HepG2 (cell line): ENCODE results near the gene NACC2. TPM values are rescaled to one million over a fixed set of nuclear protein-coding genes. Genes with fewer than 3 reads are reported as not detected.

Experiments
- ATM ChIP-seq: fragments of 450-650 bp; IDR thresholded peaks from 2 replicates; pipeline ENCODE4 v1.7.1; 2017; ENCODE audit warnings: mild to moderate bottlenecking, borderline replicate concordance
- GATAD1 ChIP-seq: IDR thresholded peaks from 2 replicates; pipeline ENCODE4 v1.6.1; 2016; ENCODE audit warnings: missing genetic modification reagents, missing compliant biosample characterization
- MBNL3 ChIP-seq: fragments of 250-450 bp; sonication (Bioruptor Pico); conservative IDR thresholded peaks from 2 replicates; pipeline ENCODE4 v1.8.0; 2022; ENCODE audit warnings: mild to moderate bottlenecking, inconsistent platforms
- MTF2 ChIP-seq: sonication (generic); formaldehyde crosslinking; IDR thresholded peaks from 2 replicates; pipeline ENCODE4 v1.5.0; 2020; ENCODE audit warnings: missing genetic modification reagents, borderline replicate concordance
- PAF1 ChIP-seq: IDR thresholded peaks from 2 replicates; pipeline ENCODE4 v1.6.1; 2016; ENCODE audit warnings: missing genetic modification reagents, missing compliant biosample characterization
- RBM39 ChIP-seq: fragments of 200-400 bp; formaldehyde crosslinking; IDR thresholded peaks from one replicate; pipeline ENCODE4 v1.6.1; 2018; ENCODE audit warnings: antibody characterized with exemption, mild to moderate bottlenecking, low read depth, low read length; ENCODE audit not compliant: poor library complexity, severe bottlenecking
- ZNF12 ChIP-seq: sonication (generic); formaldehyde crosslinking; IDR thresholded peaks from 2 replicates; pipeline ENCODE4 v1.5.0; 2020; ENCODE audit warnings: missing genetic modification reagents
- ZNF296 ChIP-seq: sonication (generic); formaldehyde crosslinking; conservative IDR thresholded peaks from 2 replicates; pipeline ENCODE4 v1.5.0; 2020; ENCODE audit warnings: mild to moderate bottlenecking, missing genetic modification reagents
- polyA plus RNA-seq, 8 experiments: library from polyadenylated mRNA; depleted of rRNA in 3 of 8; stranded (reverse) in 7 of 8; unstranded in 1 of 8; fragments of >200 nt; fragmentation: Illumina TruSeq in 4 of 8; extraction: Trizol in 4 of 8; gene quantifications; 2 replicates each; pipeline versions ENCODE4 v1.2.1 to v1.2.3, GENCODE V29; 2011 to 2016; ENCODE audit warnings: low read depth in 4 of 8, missing spikeins in 1 of 8, mixed read lengths in 1 of 8; ENCODE audit not compliant: insufficient read depth in 1 of 8
- total RNA-seq, 5 experiments: library from RNA; depleted of rRNA; stranded (reverse); fragments of >200 nt; fragmentation: Illumina TruSeq; extraction: Trizol; gene quantifications; 2 replicates each; pipeline ENCODE4 v1.2.3, GENCODE V29; 2016; ENCODE audit warnings: low read depth in 1 of 5
- TF ChIP-seq, protein P1 (sequence below): sonication (generic); formaldehyde crosslinking; IDR thresholded peaks from 2 replicates; pipeline ENCODE4 v1.8.0; 2022; ENCODE audit warnings: mild to moderate bottlenecking, missing genetic modification reagents, moderate library complexity
- TF ChIP-seq, protein P2 (sequence below): sonication (generic); formaldehyde crosslinking; IDR thresholded peaks from 2 replicates; pipeline ENCODE4 v1.4.0; 2020; ENCODE audit warnings: missing genetic modification reagents, mild to moderate bottlenecking, borderline replicate concordance
- TF ChIP-seq, protein P3 (sequence below), 2 experiments: fragments of 450-650 bp in 1 of 2; sonication (generic) in 1 of 2; formaldehyde crosslinking in 1 of 2; IDR thresholded peaks; 2 replicates each; pipeline versions ENCODE4 v1.6.1 to v1.8.0; 2016 to 2022; ENCODE audit warnings: antibody characterized with exemption in 1 of 2, mild to moderate bottlenecking in 1 of 2, missing genetic modification reagents in 1 of 2
- TF ChIP-seq, protein P4 (sequence below): sonication (generic); formaldehyde crosslinking; IDR thresholded peaks from 2 replicates; pipeline ENCODE4 v1.4.0; 2020; ENCODE audit warnings: missing genetic modification reagents

Gene NACC2
- total and polyA plus RNA-seq, 2 of the 13 experiments (the other 11 are each of a cell fraction or from before 2014, with no cell fraction given): 5.9 to 12.3 TPM

DNA sequence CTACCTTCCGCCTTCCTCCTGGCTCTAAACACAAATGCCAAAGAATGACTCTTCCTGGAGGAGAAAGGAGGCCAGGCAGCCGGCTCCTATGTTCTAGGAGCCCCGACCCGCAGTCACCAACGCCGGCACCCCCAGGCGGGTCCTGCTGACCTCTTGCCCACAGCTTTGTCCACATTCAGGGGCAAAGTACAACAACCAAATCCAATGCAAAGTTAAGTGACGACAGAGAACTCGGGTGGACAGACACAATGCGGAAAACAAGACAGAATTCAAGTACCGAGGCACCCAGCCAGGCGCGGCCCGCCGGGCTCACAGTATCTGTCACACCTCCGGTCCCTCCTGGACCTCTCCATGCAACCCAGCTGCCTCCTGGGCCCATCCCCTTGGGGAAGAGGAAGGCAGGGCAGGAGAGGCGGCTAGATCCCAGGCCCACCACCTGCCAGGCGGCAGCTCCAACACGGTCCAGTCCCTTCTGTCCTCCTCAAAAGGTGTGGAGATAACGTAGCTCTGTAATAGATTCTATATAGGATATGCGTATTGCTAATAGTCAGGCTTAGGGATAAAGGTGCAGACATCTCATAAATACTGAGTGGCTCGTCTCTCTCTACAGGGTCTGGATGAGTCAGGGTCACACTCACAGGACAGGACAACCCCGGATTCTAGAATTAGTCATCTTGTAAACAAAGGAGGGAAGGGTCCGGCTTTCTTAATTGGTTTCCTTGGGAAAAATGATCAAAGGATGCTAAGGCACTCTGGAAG, 87.0 kb downstream of the NACC2 start (continued):
- TF ChIP-seq, protein P1, sequence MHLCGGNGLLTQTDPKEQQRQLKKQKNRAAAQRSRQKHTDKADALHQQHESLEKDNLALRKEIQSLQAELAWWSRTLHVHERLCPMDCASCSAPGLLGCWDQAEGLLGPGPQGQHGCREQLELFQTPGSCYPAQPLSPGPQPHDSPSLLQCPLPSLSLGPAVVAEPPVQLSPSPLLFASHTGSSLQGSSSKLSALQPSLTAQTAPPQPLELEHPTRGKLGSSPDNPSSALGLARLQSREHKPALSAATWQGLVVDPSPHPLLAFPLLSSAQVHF: no peak
- TF ChIP-seq, protein P2, sequence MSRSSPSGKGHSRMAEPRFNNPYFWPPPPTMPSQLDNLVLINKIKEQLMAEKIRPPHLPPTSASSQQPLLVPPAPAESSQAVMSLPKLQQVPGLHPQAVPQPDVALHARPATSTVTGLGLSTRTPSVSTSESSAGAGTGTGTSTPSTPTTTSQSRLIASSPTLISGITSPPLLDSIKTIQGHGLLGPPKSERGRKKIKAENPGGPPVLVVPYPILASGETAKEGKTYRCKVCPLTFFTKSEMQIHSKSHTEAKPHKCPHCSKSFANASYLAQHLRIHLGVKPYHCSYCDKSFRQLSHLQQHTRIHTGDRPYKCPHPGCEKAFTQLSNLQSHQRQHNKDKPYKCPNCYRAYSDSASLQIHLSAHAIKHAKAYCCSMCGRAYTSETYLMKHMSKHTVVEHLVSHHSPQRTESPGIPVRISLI (CRISPR knock-in tag): no peak
- TF ChIP-seq ZNF12 (CRISPR knock-in tag) (no peak), GATAD1 (no peak), ATM (no peak), PAF1 (CRISPR knock-in tag) (no peak), MBNL3 (CRISPR knock-in tag) (no peak), RBM39 (no peak), MTF2 (CRISPR knock-in tag) (no peak), ZNF296 (CRISPR knock-in tag) (no peak)
- TF ChIP-seq, protein P3, sequence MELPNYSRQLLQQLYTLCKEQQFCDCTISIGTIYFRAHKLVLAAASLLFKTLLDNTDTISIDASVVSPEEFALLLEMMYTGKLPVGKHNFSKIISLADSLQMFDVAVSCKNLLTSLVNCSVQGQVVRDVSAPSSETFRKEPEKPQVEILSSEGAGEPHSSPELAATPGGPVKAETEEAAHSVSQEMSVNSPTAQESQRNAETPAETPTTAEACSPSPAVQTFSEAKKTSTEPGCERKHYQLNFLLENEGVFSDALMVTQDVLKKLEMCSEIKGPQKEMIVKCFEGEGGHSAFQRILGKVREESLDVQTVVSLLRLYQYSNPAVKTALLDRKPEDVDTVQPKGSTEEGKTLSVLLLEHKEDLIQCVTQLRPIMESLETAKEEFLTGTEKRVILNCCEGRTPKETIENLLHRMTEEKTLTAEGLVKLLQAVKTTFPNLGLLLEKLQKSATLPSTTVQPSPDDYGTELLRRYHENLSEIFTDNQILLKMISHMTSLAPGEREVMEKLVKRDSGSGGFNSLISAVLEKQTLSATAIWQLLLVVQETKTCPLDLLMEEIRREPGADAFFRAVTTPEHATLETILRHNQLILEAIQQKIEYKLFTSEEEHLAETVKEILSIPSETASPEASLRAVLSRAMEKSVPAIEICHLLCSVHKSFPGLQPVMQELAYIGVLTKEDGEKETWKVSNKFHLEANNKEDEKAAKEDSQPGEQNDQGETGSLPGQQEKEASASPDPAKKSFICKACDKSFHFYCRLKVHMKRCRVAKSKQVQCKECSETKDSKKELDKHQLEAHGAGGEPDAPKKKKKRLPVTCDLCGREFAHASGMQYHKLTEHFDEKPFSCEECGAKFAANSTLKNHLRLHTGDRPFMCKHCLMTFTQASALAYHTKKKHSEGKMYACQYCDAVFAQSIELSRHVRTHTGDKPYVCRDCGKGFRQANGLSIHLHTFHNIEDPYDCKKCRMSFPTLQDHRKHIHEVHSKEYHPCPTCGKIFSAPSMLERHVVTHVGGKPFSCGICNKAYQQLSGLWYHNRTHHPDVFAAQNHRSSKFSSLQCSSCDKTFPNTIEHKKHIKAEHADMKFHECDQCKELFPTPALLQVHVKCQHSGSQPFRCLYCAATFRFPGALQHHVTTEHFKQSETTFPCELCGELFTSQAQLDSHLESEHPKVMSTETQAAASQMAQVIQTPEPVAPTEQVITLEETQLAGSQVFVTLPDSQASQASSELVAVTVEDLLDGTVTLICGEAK (IDR thresholded peaks at IDR 0.05): no peak
- TF ChIP-seq, protein P3 (CRISPR knock-in tag; IDR thresholded peaks at IDR 0.05): no peak
- TF ChIP-seq, protein P4, sequence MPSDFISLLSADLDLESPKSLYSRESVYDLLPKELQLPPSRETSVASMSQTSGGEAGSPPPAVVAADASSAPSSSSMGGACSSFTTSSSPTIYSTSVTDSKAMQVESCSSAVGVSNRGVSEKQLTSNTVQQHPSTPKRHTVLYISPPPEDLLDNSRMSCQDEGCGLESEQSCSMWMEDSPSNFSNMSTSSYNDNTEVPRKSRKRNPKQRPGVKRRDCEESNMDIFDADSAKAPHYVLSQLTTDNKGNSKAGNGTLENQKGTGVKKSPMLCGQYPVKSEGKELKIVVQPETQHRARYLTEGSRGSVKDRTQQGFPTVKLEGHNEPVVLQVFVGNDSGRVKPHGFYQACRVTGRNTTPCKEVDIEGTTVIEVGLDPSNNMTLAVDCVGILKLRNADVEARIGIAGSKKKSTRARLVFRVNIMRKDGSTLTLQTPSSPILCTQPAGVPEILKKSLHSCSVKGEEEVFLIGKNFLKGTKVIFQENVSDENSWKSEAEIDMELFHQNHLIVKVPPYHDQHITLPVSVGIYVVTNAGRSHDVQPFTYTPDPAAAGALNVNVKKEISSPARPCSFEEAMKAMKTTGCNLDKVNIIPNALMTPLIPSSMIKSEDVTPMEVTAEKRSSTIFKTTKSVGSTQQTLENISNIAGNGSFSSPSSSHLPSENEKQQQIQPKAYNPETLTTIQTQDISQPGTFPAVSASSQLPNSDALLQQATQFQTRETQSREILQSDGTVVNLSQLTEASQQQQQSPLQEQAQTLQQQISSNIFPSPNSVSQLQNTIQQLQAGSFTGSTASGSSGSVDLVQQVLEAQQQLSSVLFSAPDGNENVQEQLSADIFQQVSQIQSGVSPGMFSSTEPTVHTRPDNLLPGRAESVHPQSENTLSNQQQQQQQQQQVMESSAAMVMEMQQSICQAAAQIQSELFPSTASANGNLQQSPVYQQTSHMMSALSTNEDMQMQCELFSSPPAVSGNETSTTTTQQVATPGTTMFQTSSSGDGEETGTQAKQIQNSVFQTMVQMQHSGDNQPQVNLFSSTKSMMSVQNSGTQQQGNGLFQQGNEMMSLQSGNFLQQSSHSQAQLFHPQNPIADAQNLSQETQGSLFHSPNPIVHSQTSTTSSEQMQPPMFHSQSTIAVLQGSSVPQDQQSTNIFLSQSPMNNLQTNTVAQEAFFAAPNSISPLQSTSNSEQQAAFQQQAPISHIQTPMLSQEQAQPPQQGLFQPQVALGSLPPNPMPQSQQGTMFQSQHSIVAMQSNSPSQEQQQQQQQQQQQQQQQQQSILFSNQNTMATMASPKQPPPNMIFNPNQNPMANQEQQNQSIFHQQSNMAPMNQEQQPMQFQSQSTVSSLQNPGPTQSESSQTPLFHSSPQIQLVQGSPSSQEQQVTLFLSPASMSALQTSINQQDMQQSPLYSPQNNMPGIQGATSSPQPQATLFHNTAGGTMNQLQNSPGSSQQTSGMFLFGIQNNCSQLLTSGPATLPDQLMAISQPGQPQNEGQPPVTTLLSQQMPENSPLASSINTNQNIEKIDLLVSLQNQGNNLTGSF (CRISPR knock-in tag): no peak
